Measurements from ENCODE around the gene FRMD4A. TPM values are rescaled to one million over a fixed set of nuclear protein-coding genes. Genes with fewer than 3 reads are reported as not detected.

The FRMD4A gene
- total and polyA plus RNA-seq, 2 experiments from 2014 or later, result 11.9 to 17.5 TPM

GRCh38 chr10:14131261-14131960 lies 199.3 kb downstream of the FRMD4A start:
- Histone ChIP-seq H2AFZ (no peak overlapping the region), H3K36me3 (ENCODE audit: low read depth) (no peaks in the 10 kb centered on the region), H3F3A (ENCODE audit: insufficient read depth) (no peaks in the 10 kb centered on the region; the same call in 1 of the 2 replicates), H3K9me2 (ENCODE audit: insufficient read depth) (no peaks in the 10 kb centered on the region), H3K27ac (no peak overlapping the region), H3K4me2 (ENCODE audit: unreplicated experiment) (no peak overlapping the region), H3K4me1 (ENCODE audit: insufficient read depth) (peaks cover 3% of the 10 kb centered on the region; the same call in 1 of the 2 replicates), H3K27me3 (replicated peaks; ENCODE audit: insufficient read depth) (peaks cover 26% of the 10 kb centered on the region), H3K4me3 (no peak overlapping the region), H4K20me1 (ENCODE audit: insufficient read depth) (no peaks in the 10 kb centered on the region), H3K9me3 (ENCODE audit: low read depth) (no peaks in the 10 kb centered on the region), H3K79me2 (ENCODE audit: insufficient read depth) (no peaks in the 10 kb centered on the region), H3K9ac (no peak overlapping the region)
- in situ Hi-C loops (cut with MboI), result no loop called here
- WGBS, 2 experiments (ENCODE audit: low coverage in 1 of 2, low lambda C conversion rate in 2 of 2, missing lambda C conversion rate in 2 of 2), result 69 to 70% methylated on average over 14 of the region's 14 CpGs
- TF ChIP-seq EZH2 (IDR thresholded peaks at IDR 0.05; ENCODE audit: insufficient read depth, poor library complexity, severe bottlenecking) (no peak), EZH2phosphoT487 (IDR thresholded peaks at IDR 0.05; ENCODE audit: insufficient read depth, low read depth) (no peak)
- no peak for DNase-seq

GRCh38 chr10:14129770-14130169 lies 201.0 kb downstream of the FRMD4A start:
- TF ChIP-seq EZH2 (IDR thresholded peaks at IDR 0.05; ENCODE audit: insufficient read depth, poor library complexity, severe bottlenecking) (no peak), EZH2phosphoT487 (IDR thresholded peaks at IDR 0.05; ENCODE audit: insufficient read depth, low read depth) (no peak)
- no peaks in the 10 kb centered on the region for H3K79me2 ChIP-seq (ENCODE audit: insufficient read depth)
- H2AFZ ChIP-seq, result no peak overlapping the region
- no peaks in the 10 kb centered on the region for H4K20me1 ChIP-seq (ENCODE audit: insufficient read depth)
- WGBS, 2 experiments (ENCODE audit: low coverage in 1 of 2, low lambda C conversion rate in 2 of 2, missing lambda C conversion rate in 2 of 2), result 78 to 79% methylated on average over 4 of the region's 4 CpGs
- in situ Hi-C loops (cut with MboI), result no loop called here
- DNase-seq, result no peak
- H3K27ac ChIP-seq, result no peak overlapping the region
- no peaks in the 10 kb centered on the region; the same call in 1 of the 2 replicates for H3F3A ChIP-seq (ENCODE audit: insufficient read depth)
- H3K4me1 ChIP-seq (ENCODE audit: insufficient read depth), result peaks cover 4% of the 10 kb centered on the region; the same call in 1 of the 2 replicates
- peaks cover 15% of the 10 kb centered on the region for H3K27me3 ChIP-seq (replicated peaks; ENCODE audit: insufficient read depth)
- H3K9me3 ChIP-seq (ENCODE audit: low read depth), result no peaks in the 10 kb centered on the region
- no peak overlapping the region for H3K4me3 ChIP-seq
- H3K9ac ChIP-seq, result no peak overlapping the region
- H3K36me3 ChIP-seq (ENCODE audit: low read depth), result no peaks in the 10 kb centered on the region
- no peaks in the 10 kb centered on the region for H3K9me2 ChIP-seq (ENCODE audit: insufficient read depth)
- no peak overlapping the region for H3K4me2 ChIP-seq (ENCODE audit: unreplicated experiment)

- TF ChIP-seq EZH2 (IDR thresholded peaks at IDR 0.05; ENCODE audit: insufficient read depth, poor library complexity, severe bottlenecking) (no peak), EZH2phosphoT487 (IDR thresholded peaks at IDR 0.05; ENCODE audit: insufficient read depth, low read depth) (no peak)
- no peak overlapping the region for H3K4me2 ChIP-seq (ENCODE audit: unreplicated experiment)
- in situ Hi-C loops (cut with MboI), result no loop called here
- no peak overlapping the region for H2AFZ ChIP-seq
- H3K9me3 ChIP-seq (ENCODE audit: low read depth), result no peaks in the 10 kb centered on the region
- no peak overlapping the region for H3K4me3 ChIP-seq
- H3F3A ChIP-seq (ENCODE audit: insufficient read depth), result no peaks in the 10 kb centered on the region; the same call in 1 of the 2 replicates
- no peak overlapping the region for H3K27ac ChIP-seq
- H3K79me2 ChIP-seq (ENCODE audit: insufficient read depth), result no peaks in the 10 kb centered on the region
- no peaks in the 10 kb centered on the region for H4K20me1 ChIP-seq (ENCODE audit: insufficient read depth)
- 67 to 71% methylated on average over 8 of the region's 8 CpGs for WGBS, 2 experiments (ENCODE audit: low coverage in 1 of 2, low lambda C conversion rate in 2 of 2, missing lambda C conversion rate in 2 of 2)
- no peaks in the 10 kb centered on the region for H3K9me2 ChIP-seq (ENCODE audit: insufficient read depth)
- H3K4me1 ChIP-seq (ENCODE audit: insufficient read depth), result peaks cover 4% of the 10 kb centered on the region; the same call in 1 of the 2 replicates
- no peak for DNase-seq
- H3K36me3 ChIP-seq (ENCODE audit: low read depth), result no peaks in the 10 kb centered on the region
- 0 out of 2 replicates have a peak, but pooled peaks cover 15% of the 10 kb centered on the region for H3K27me3 ChIP-seq (replicated peaks; ENCODE audit: insufficient read depth)
- H3K9ac ChIP-seq, result no peak overlapping the region
These were observed 202.2 kb downstream of the FRMD4A start for GRCh38 chr10:14128519-14128918.

GRCh38 chr10:14126697-14127440 lies 203.9 kb downstream of the FRMD4A start:
- Histone ChIP-seq H3K27ac (no peak overlapping the region), H3K9me3 (ENCODE audit: low read depth) (no peaks in the 10 kb centered on the region), H3K4me1 (ENCODE audit: insufficient read depth) (peaks cover 4% of the 10 kb centered on the region; the same call in 1 of the 2 replicates), H3K27me3 (replicated peaks; ENCODE audit: insufficient read depth) (0 out of 2 replicates have a peak, but pooled peaks cover 7% of the 10 kb centered on the region), H3K4me3 (no peak overlapping the region), H4K20me1 (ENCODE audit: insufficient read depth) (no peaks in the 10 kb centered on the region), H3K9me2 (ENCODE audit: insufficient read depth) (no peaks in the 10 kb centered on the region), H3K79me2 (ENCODE audit: insufficient read depth) (no peaks in the 10 kb centered on the region), H2AFZ (no peak overlapping the region), H3K4me2 (ENCODE audit: unreplicated experiment) (no peak overlapping the region), H3F3A (ENCODE audit: insufficient read depth) (no peaks in the 10 kb centered on the region; the same call in 1 of the 2 replicates), H3K9ac (no peak overlapping the region), H3K36me3 (ENCODE audit: low read depth) (no peaks in the 10 kb centered on the region)
- no peak for TF ChIP-seq EZH2 (IDR thresholded peaks at IDR 0.05; ENCODE audit: insufficient read depth, poor library complexity, severe bottlenecking)
- TF ChIP-seq EZH2phosphoT487 (IDR thresholded peaks at IDR 0.05; ENCODE audit: insufficient read depth, low read depth), result no peak
- 69 to 76% methylated on average over 6 of the region's 6 CpGs for WGBS, 2 experiments (ENCODE audit: low coverage in 1 of 2, low lambda C conversion rate in 2 of 2, missing lambda C conversion rate in 2 of 2)
- peak; percentile 76 for DNase-seq
- in situ Hi-C loops (cut with MboI), result no loop called here
